Ishikawa (cell line): ENCODE data around the gene OCSTAMP.

Source experiments
- CEBPB ChIP-seq: IDR thresholded peaks from 2 replicates; pipeline ENCODE4 v1.6.1; 2012
- CREB1 ChIP-seq: IDR thresholded peaks from 2 replicates; pipeline ENCODE4 v1.6.1; 2012; ENCODE audit warnings: low read depth
- EGR1 ChIP-seq: IDR thresholded peaks from 2 replicates; pipeline ENCODE4 v1.6.1; 2012
- EP300 ChIP-seq: IDR thresholded peaks from 2 replicates; pipeline ENCODE4 v1.6.1; 2012; ENCODE audit warnings: borderline replicate concordance
- FOXM1 ChIP-seq: IDR thresholded peaks from 2 replicates; pipeline ENCODE4 v1.6.1; 2012; ENCODE audit warnings: low read depth, borderline replicate concordance
- NFIC ChIP-seq: IDR thresholded peaks from 2 replicates; pipeline ENCODE4 v1.6.1; 2012
- RAD21 ChIP-seq: IDR thresholded peaks from 2 replicates; pipeline ENCODE4 v1.6.1; 2012; ENCODE audit warnings: low read depth
- TAF1 ChIP-seq: IDR thresholded peaks from 2 replicates; pipeline ENCODE4 v1.6.1; 2012; ENCODE audit warnings: low read depth, mild to moderate bottlenecking
- TCF12 ChIP-seq: IDR thresholded peaks from 2 replicates; pipeline ENCODE4 v1.6.1; 2012; ENCODE audit warnings: low read depth
- TEAD4 ChIP-seq: IDR thresholded peaks from 2 replicates; pipeline ENCODE4 v1.6.1; 2012
- YY1 ChIP-seq: IDR thresholded peaks from 2 replicates; pipeline ENCODE4 v1.6.1; 2012; ENCODE audit warnings: low read depth
- ZBTB7A ChIP-seq: IDR thresholded peaks from 2 replicates; pipeline ENCODE4 v1.6.1; 2012; ENCODE audit warnings: low read depth
- TF ChIP-seq, protein P1 (sequence below): IDR thresholded peaks from 2 replicates; pipeline ENCODE4 v1.6.1; 2012; ENCODE audit warnings: low read depth, mild to moderate bottlenecking
- TF ChIP-seq, protein P2 (sequence below): IDR thresholded peaks from 2 replicates; pipeline ENCODE4 v1.6.1; 2012
- TF ChIP-seq, protein P3 (sequence below): IDR thresholded peaks from 2 replicates; pipeline ENCODE4 v1.6.1; 2012

The OCSTAMP gene

DNA sequence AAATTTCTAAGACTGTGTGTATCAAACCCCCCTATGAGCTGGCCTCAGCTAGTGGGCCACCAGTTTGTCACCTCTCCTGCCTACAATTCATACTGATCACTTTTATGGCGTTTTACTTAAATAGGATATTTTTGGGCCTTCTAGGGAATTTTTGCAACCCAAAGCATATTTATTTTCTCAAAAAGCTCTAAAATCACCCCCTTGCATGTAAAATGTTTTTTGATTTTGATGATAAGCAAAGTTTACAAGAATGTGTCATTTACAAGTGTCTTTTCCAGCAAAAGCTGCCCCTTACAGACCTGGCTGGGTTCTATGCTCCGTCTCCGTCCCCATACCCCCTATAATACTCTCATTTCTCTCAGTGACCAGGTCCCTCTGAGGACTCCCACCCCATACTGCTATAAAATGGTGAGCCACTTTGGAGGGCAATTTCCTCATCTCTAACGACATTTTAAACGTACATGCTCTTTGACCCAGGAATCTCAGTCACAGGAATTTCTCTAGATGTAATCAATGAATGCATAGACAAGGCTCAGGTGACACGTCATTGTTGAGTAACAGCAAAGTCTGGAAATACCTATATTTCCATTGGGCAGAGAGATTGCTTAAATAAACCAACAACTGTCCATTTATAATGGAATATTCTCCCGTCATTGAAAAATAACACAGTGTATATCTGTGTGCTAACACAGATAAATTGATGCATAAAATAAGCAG is 13.9 kb upstream of the OCSTAMP start:
- no peak for TF ChIP-seq NFIC
- TF ChIP-seq FOXM1 = no peak
- TF ChIP-seq YY1 = no peak
- TF ChIP-seq, protein P1, sequence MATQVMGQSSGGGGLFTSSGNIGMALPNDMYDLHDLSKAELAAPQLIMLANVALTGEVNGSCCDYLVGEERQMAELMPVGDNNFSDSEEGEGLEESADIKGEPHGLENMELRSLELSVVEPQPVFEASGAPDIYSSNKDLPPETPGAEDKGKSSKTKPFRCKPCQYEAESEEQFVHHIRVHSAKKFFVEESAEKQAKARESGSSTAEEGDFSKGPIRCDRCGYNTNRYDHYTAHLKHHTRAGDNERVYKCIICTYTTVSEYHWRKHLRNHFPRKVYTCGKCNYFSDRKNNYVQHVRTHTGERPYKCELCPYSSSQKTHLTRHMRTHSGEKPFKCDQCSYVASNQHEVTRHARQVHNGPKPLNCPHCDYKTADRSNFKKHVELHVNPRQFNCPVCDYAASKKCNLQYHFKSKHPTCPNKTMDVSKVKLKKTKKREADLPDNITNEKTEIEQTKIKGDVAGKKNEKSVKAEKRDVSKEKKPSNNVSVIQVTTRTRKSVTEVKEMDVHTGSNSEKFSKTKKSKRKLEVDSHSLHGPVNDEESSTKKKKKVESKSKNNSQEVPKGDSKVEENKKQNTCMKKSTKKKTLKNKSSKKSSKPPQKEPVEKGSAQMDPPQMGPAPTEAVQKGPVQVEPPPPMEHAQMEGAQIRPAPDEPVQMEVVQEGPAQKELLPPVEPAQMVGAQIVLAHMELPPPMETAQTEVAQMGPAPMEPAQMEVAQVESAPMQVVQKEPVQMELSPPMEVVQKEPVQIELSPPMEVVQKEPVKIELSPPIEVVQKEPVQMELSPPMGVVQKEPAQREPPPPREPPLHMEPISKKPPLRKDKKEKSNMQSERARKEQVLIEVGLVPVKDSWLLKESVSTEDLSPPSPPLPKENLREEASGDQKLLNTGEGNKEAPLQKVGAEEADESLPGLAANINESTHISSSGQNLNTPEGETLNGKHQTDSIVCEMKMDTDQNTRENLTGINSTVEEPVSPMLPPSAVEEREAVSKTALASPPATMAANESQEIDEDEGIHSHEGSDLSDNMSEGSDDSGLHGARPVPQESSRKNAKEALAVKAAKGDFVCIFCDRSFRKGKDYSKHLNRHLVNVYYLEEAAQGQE = no peak
- TF ChIP-seq CEBPB = no peak
- no peak for TF ChIP-seq TCF12
- no peak for TF ChIP-seq TAF1
- TF ChIP-seq EGR1 = no peak
- TF ChIP-seq RAD21 = no peak
- TF ChIP-seq CREB1 = no peak
- no peak for TF ChIP-seq TEAD4
- no peak for TF ChIP-seq EP300
- TF ChIP-seq, protein P2, sequence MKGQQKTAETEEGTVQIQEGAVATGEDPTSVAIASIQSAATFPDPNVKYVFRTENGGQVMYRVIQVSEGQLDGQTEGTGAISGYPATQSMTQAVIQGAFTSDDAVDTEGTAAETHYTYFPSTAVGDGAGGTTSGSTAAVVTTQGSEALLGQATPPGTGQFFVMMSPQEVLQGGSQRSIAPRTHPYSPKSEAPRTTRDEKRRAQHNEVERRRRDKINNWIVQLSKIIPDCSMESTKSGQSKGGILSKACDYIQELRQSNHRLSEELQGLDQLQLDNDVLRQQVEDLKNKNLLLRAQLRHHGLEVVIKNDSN = no peak

DNA sequence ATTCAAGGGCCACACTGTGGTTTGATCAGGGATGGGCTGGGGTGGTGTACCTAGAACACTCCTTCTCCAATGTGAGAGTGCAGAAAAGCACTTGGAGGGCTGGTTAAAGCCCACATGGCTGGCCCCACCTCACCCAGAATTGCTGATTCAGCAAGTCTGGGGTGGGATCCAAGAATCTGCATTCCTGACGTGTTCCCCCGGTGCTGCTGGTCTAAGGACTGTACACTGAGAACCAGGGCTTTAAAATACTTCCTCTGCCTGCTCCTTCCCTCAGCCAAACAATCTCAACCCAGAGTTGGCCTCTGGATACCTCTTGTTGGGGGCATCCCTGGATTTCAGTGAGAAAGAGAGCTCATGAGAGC is 13.4 kb upstream of the OCSTAMP start:
- TF ChIP-seq CREB1 = no peak
- TF ChIP-seq EP300 = no peak
- TF ChIP-seq TAF1 = no peak
- no peak for TF ChIP-seq CEBPB
- no peak for TF ChIP-seq RAD21
- TF ChIP-seq TEAD4 = no peak
- TF ChIP-seq FOXM1 = no peak
- no peak for TF ChIP-seq ZBTB7A
- TF ChIP-seq, protein P1 = no peak
- TF ChIP-seq YY1 = no peak
- no peak for TF ChIP-seq EGR1
- TF ChIP-seq, protein P3, sequence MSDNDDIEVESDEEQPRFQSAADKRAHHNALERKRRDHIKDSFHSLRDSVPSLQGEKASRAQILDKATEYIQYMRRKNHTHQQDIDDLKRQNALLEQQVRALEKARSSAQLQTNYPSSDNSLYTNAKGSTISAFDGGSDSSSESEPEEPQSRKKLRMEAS = no peak

DNA sequence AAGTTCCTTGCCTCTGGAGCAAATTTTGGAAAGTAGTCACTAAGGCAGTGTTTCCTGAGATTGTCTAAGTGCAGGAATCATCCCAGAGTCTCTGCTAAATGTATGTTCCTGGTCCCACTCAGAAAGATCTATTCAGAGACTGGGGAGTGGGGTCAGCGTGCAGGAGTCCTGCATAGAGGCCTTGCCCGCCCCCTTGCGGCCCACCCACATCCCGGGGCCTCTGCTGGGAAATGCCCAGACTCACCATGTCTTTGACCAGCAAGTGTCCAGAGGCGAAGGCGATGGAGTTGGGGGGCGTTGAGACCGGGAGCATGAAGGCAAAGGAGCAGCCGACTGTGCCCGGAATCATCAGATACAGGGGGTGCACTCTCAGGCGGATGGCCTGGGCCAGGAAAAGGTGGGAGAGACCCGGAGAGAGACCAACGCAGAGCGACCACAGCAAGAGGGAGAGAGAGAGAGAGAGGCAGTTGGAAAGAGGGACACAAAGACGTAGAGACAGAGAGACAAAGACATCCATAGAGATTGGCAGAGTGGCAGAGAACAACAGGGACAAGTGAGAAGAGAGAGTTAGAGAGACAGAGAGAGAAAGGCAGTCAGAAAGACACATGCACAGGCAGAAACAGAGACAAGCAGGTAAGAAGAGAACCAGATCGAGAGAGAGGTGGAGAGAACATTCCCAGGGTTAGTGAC is 12.9 kb upstream of the OCSTAMP start:
- TF ChIP-seq, protein P2 = no peak
- TF ChIP-seq TEAD4 (no peak), CREB1 (no peak), FOXM1 (no peak), RAD21 (no peak), YY1 (no peak), ZBTB7A (no peak), EP300 (no peak), TCF12 (no peak), EGR1 (no peak), CEBPB (no peak), TAF1 (no peak), NFIC (no peak)
- TF ChIP-seq, protein P3 = no peak
- TF ChIP-seq, protein P1 = no peak
